NCI-H446 treated with DMSO at 0.1 percent for 48 hours (cell line): ENCODE results near the gene VSTM2L.
"Not testable (repeated sequence)": the region's sequence is repeated elsewhere in the genome, so short reads cannot be mapped to it uniquely, and the experiment has no call there.

Experiments used
- DNase-seq: peaks from one replicate; lab custom pipeline; 2025; lab: John Stamatoyannopoulos, UW

VSTM2L gene

DNA sequence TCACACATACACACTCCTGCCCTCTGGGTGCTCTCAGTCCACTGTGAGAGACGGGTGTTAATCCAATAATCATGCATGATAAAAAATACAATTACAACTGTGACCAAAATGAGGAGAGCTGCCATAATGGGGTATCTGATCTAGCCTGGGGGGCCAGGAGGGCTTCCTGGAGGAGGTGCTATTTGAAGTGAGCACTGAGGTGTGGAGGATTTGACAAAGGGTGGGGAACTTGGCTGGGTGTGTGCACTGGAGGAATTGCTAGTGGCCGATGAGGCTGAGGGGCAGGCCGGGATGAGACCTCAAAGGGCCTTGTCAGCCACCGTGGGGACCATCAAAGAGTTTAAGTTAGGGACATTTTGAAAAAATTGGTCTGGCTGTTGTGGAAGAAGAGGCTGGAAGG is 34.8 kb downstream of the VSTM2L start:
- DNase-seq: no peak

DNA sequence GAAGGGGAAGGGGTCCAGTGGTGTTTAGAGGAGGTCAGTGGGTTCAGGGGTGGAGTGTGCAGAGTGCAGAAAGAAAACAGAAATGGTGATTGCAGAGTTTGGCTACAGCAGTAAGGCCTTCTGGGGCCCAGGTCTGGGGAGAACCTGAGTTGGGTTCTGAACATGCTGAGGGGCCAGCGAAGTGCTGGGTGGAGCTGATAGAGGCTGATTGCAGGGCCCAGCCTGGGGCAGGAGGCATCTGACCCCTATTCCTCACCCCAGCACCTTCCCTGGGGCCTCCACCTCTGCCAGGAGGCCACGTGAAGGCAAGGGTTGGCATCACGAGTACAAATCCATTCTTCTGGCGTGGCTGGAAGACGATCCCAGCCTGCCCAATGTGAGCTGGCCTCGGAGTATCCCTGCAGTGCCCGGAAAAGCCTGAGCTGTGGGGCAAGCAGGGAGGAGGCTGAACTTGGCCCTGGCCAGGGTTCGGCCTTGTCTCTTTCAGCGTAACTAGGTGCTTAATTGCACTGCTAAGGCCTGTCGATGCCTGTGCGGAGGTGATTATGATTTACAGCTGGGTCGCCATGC is 35.3 kb downstream of the VSTM2L start:
- no peak for DNase-seq

DNA sequence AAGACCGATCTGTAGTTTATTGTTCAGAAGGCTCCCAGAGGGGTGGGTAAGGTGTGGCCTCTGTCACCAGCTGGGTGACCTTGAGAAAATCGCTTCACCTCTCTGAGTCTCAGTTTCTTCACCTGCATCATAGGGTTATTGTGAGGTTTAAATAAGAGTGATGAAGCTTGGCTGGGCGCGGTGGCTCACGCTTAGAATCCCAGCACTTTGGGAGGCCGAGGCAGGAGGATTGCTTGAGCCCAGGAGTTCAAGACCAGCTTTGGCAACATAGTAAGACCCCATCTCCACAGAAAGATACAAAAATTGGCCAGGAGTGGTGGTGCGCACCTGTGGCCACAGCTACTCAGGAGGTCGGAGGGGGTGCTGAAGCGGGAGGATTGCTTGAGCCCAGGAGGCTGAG is 36.0 kb downstream of the VSTM2L start:
- no peak for DNase-seq

GRCh38 chr20:37939701-37940560 is 37.0 kb downstream of the VSTM2L start:
- no peak for DNase-seq

DNA sequence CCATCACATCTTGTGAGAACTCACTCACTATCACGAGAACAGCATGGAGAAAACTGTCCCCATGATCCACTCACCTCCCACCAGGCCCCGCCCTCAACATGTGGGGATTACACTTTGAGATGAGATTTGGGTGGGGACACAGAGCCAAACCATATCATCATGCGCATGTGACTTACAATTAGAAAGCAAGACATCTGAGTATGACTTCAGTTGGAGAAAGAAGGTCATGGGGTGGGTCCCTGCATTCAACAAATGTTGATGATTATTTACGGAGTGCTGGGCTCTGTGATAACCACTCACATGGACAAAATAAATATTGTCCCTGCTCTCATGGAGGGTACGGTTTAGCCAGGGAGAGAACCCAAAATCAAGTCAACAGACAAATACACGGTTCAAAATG is 37.9 kb downstream of the VSTM2L start:
- no peak for DNase-seq

- DNase-seq: no peak
These were observed 38.4 kb downstream of the VSTM2L start for GRCh38 chr20:37941332-37941731.

GRCh38 chr20:37941992-37942391 is 39.1 kb downstream of the VSTM2L start:
- DNase-seq: no peak

- no peak for DNase-seq
These were observed 40.1 kb downstream of the VSTM2L start for GRCh38 chr20:37943033-37943432.

- DNase-seq: no peak
These were observed 40.9 kb downstream of the VSTM2L start for GRCh38 chr20:37943501-37944455.

DNA sequence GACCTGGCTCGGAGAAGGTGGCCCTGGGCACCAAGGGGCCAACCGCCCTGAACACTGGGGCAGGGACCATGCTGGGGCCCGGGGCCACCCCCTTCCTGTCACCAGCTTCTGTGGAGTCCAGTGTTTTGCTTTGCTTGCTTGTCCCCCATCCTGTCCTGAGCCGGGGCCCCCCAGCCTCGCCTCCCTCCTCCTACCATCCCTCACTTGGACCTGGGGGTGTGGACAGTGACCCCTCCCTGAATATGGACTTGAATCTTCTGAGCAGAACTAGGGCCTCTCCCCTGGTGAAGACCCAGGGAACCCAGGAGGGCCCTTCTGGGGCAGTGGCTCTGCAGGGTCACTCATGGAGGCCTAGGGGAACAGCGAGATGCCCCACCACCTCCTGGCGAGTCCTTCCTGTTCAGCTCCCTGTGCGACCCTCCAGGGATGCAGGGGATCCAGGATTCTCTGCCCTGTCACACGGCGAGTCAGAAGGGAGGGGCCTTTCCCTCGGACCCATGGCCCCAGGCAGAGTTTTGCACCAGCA is 41.6 kb downstream of the VSTM2L start:
- DNase-seq: no peak

- DNase-seq: no peak
These were observed 42.2 kb downstream of the VSTM2L start for GRCh38 chr20:37945091-37945547.

DNA sequence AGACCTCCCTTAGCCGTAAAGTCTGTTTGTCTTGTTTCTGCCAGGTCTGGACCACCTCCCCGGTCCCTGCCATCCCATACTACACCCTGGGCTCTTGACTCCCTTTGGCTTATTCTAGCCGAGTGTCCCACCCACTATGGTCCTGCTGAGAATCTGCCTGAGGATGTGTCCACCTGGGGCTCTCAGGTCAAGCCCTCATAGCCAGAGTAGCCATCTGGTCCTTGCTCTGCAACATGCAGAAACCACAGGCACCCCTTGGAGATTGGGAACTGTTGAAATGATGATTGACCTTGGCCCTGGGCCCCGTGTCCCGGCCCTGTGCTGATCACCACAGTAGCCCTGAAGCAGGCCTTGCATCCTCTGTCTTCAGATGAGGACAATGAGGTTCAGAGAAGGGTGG is 44.0 kb downstream of the VSTM2L start:
- no peak for DNase-seq

DNA sequence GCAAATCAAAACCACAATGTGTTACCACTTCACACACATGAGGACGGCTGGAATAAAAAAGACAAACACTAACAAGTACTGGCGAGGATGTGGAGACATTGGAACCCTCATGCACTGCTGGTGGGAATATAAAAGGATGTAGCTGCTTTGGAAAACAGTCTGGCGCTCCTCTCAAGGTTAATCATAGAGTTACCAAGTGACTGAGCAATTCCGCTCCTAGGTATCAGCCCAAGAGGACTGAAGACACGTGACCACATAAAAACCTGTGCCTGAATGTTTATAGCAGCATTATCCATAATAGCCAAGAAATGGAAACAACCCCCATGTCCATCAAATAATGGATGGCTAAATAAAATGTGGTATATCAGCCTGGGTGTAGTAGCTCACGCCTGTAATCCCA is 45.0 kb downstream of the VSTM2L start:
- no peak for DNase-seq

DNA sequence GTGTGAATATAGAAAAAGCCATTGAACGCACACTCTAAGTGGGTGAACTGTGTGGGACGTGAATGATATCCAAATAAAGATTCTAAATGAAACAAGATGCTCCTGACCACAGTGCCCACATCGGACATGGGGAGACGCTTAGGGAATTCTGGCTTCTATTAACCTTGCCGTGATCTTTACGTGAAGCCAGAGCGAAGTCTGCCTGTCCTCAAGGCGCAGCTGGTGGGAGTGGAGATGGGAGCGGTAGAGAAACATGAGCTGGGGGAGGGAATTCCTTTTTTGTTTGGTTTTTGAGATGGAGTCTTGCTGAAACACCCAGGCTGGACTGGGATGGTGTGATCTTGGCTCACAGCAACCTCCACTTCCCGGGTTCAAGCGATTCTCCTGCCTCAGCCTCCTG is 46.0 kb downstream of the VSTM2L start:
- no peak for DNase-seq

GRCh38 chr20:37954190-37954589 is 51.3 kb downstream of the VSTM2L start:
- no peak for DNase-seq

- DNase-seq: no peak
These were observed 51.7 kb downstream of the VSTM2L start for GRCh38 chr20:37954626-37955025.

DNA sequence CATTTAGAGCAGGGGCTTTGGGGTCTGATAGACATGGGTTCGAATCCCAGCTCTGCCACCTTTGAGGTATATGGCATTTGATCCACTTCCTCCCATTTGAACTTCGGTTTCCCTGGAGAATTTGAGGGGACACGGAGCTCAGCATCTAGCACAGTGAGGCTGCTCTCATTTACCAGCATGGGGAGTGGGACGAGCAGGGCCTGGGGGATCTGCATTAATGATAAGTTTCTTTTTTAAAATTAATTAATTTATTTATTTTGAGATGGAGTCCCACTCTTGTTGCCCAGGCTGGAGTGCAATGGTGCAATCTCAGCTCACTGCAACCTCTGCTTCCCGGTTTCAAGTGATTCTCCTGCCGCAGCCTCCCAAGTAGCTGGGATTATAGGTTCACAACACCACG is 52.6 kb downstream of the VSTM2L start:
- no peak for DNase-seq

- peak; percentile 46 for DNase-seq
These were observed 53.2 kb downstream of the VSTM2L start for GRCh38 chr20:37956107-37956585.

DNA sequence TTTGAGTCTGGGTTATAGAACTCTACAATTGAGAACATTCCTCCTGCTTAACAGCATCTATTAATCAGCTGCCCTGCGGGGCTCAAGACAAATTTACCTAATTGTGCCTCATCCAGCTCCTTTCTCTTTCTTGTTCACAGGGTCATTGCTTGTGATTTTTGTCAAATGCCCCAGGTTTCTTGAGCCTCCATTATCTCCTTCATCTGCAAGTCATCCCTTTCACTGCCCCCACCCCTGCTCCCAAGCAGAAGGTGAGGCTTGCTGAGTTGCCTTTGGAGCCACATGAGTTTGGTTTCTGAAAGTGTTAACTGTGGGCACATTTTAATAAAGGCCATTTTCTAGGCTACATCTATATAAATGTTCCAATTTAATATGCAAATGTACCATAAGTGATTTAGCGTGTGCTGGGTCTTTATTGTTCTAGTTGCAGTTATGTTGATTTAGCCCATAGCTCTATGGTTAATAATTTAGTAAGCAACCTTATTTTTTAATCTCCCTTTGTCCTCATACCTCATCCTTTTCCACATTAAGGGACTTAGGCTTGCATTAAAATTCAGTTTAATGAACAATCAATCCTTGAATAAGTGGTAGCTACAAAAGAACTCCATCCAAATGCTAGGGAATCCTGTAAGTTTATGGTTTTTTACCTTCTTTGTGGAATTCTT is 56.1 kb downstream of the VSTM2L start:
- DNase-seq: no peak

DNA sequence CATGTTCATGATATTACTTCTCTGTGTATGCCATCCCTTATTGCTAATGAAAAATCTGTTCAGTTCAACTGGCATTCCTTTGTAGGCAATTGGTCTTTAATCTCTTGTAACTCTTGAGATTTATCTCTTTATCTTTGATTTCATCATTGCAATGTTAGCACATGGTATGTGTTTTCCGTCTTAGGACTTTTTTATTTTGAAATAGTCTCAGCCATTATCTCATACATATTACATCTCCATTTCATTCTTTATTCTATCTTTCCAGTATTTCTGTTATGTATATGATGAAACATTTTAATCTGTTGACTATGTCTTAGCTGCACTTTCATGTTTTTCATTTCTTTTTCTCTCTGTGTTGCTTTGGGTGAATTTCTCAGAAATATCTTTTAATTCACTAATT is 58.1 kb downstream of the VSTM2L start:
- no peak for DNase-seq

- DNase-seq: not testable (repeated sequence)
These were observed 60.6 kb downstream of the VSTM2L start for GRCh38 chr20:37963483-37963882.
